Endometrial microvascular endothelial cells (primary cell): ENCODE results near the gene ZNF408. TPM values are rescaled to one million over a fixed set of nuclear protein-coding genes. Genes with fewer than 3 reads are reported as not detected.

ENCODE experiments used
- in situ Hi-C: cut with HindIII; loops from 2 replicates; pipeline ENCODE4 v1.10.0; 2017; ENCODE audit warnings: low sequenced_read_pairs, low pct_unique_long_range_greater_than_20kb; ENCODE audit errors: inconsistent ontology term
- total RNA-seq: library from RNA; depleted of rRNA; stranded (reverse); fragments of >200 nt; gene quantifications from one replicate; pipeline ENCODE4 v1.2.3, GENCODE V29; 2015; ENCODE audit errors: inconsistent ontology term

Gene ZNF408
- total RNA-seq, 1 donor from 2014 or later = 18.0 TPM

DNA sequence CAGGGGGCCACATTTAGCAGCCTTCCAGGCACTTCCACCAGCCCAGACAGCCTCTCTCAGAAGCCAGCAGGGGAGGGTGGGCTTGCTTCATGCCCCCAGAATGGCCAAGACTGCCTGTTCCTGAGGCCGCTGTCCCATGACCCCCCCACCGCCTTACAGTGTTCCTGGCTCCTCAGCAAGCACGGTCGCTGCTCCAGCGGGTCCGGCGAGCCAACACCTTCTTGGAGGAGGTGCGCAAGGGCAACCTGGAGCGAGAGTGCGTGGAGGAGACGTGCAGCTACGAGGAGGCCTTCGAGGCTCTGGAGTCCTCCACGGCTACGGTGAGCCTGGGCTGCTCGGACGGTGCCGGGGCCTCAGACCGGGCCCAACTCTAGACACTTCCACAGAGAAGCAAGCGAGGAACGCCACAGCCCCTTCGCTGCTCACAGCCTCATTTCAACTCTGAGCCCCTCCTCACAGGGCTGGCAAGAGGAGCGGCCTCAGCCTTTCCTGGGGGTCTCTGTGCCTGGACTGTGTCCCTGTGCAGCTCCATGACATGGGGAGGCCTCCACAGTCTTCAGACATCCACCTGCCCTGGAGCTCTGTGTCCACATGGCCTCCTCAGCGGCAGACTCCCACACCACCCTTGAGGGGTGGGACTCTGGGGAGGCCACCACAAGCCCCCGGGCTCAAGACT, 18.9 kb downstream of the ZNF408 start:
- in situ Hi-C loops = no loop called here

DNA sequence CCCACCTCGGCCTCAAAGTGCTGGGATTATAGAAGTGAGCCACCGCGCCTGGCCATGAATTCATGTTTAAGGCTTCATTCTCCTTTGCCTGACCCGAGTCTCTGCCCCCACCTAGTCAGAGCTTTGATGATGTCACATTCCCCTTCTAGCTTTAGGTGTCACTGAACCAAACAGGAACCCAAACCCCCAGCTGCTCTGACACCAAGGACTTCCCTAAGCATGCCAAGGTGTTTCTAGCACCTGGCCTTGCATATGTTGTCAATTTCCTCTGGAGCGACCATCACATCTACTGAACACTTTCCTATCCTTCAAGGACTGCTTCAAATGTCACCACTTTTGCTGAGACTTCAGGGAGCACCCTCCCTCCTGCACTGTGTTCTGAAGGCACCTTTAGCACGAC, 20.5 kb downstream of the ZNF408 start:
- in situ Hi-C loops = no loop called here

DNA sequence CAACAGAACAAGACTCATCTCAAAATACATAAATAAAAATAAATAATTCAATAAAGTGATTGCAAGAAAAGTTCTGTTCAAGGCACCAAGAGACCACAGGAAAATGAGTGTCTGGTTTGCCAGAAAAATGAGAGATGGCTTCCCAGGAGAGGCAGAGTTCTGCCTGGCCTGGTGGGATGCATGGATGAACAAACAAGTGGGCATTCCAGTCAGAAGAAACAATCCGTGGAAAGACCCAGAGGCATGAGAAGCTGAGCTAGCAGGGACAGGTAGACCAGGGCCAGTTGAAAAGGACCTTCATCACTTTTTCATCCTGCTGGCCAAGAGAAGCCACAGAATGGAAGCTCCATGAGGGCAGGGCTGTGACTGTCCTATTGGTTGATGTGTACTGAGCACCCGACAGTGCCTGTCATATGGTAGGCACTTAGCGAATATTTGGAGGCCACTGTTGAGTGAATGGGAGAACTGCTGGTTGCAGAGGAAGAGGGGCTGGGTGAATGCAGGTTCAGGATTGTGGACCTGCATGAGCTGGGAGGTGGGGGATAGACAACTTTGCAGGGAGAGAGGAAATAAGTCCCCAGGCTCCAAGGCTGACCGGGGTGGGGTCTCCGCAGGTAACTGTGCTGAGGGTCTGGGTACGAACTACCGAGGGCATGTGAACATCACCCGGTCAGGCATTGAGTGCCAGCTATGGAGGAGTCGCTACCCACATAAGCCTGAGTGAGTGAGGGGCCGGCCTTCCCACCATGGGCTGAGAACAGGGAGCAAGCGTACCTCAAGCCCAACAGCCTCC, 21.9 kb downstream of the ZNF408 start:
- in situ Hi-C loops = no loop called here

DNA sequence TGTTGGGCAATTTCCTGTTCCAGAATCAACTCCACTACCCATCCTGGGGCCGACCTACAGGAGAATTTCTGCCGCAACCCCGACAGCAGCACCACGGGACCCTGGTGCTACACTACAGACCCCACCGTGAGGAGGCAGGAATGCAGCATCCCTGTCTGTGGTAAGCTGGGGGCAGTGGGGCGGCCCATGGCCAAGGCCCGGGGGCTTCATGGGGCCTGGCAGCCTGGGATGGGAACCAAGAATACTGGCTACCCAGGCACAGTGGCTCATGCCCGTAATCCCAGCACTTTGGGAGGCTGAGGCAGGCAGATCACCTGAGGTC, 22.5 kb downstream of the ZNF408 start:
- in situ Hi-C loops = no loop called here

- in situ Hi-C loops = no loop called here
These were observed 23.3 kb downstream of the ZNF408 start for GRCh38 chr11:46724088-46724487.

- in situ Hi-C loops = no loop called here
These were observed 24.7 kb downstream of the ZNF408 start for GRCh38 chr11:46725338-46726205.

DNA sequence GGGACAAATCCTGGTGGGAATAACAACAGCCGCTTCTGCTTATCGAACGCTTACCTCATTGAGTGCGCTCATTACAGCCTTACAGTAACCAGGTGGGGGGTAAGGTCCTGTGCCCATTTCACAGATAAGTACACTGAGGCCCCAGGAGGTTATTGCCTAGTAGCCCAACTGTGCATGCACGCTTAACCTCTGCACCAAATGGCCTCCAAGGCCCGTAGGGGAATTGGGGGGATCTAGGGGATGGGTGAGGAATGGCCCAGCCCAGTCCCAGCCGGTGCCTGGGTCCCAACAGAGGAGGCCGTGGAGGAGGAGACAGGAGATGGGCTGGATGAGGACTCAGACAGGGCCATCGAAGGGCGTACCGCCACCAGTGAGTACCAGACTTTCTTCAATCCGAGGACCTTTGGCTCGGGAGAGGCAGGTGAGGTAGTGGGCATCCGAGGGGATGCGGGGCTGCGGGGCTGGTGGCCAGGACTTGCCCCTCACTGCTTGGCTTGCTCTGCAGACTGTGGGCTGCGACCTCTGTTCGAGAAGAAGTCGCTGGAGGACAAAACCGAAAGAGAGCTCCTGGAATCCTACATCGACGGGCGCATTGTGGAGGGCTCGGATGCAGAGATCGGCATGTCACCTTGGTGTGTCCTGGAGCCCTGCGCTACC, 25.5 kb downstream of the ZNF408 start:
- in situ Hi-C loops = no loop called here

- in situ Hi-C loops = no loop called here
These were observed 27.3 kb downstream of the ZNF408 start for GRCh38 chr11:46727952-46728658.

GRCh38 chr11:46728659-46729040, 27.8 kb downstream of the ZNF408 start:
- in situ Hi-C loops = no loop called here

GRCh38 chr11:46729110-46730027, 28.5 kb downstream of the ZNF408 start:
- in situ Hi-C loops = no loop called here

DNA sequence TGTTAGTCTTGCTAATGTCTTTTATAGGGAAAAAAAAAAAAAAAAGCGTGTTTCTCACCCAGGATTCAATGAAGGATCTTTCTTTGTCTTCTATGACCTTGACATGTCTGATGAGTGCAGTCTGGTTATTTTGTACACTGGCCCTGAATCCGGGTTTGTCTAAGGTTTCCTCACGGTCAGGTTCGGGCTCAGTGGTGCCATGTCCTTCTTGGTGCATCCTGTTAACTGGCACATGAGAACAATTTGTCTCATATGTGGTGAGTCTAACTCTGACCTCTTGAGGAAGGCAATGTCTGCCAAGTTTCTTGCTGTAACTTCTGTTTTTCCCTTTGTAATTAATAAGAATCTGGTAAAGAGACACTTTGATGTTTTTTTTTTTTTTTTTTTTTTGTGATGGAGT, 30.7 kb downstream of the ZNF408 start:
- in situ Hi-C loops = no loop called here

DNA sequence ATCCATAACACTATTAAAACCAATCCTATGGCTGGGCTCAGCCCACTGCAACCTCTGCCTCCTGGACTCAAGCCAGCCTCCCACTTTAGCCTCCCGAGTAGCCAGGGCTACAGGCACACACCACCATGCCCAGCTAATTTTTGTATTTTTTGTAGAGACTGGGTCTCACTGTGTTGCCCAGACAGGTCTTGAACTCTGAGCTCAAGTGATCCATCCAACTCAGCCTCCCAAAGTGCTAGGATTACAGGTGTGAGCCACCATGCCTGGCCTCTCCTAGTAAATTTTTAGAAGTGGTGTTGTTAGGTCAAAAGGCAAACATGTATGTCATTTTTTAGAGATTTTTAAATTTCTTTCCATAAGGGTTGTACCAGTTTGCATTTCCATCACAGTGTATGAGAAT, 32.4 kb downstream of the ZNF408 start:
- in situ Hi-C loops = no loop called here

DNA sequence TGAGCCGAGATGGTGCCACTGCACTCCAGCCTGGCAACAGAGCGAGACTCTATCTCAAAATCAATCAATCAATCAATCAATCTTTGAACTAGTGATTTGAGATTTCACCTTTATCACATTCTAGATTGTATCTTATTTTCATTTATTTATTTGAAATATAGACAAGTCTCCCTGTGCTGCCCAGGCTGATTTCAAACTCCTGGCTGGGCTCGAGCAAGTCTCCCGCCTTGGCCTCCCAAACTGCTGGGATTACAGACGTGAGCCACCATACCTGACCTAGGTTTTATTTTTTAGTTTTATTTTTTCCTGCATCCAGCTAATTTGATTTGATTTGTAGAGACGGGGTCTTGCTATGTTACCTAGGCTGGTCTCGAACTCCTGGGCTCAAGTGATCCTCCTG, 35.3 kb downstream of the ZNF408 start:
- in situ Hi-C loops = no loop called here

DNA sequence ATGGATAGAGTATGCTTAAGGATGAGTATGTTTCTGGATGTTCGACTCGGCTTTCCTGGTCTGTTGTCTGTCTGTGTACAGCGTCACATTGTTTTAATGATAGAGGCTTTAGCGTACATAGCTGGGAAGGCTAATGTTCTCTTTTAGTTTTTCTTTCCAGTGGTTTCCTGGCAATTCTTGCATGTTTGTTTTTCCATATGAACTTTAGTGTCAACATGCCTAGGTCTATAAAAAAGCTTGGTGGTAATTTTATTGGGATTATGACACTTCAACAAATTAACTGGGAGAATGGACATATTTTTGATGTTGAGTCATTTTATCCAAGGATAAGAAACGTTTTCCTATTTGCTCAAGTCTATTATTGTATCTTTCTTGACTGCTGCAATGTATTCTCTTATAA, 35.8 kb downstream of the ZNF408 start:
- in situ Hi-C loops = no loop called here

GRCh38 chr11:46737699-46738098, 36.9 kb downstream of the ZNF408 start:
- in situ Hi-C loops = no loop called here

GRCh38 chr11:46738887-46739286, 38.1 kb downstream of the ZNF408 start:
- in situ Hi-C loops = no loop called here

DNA sequence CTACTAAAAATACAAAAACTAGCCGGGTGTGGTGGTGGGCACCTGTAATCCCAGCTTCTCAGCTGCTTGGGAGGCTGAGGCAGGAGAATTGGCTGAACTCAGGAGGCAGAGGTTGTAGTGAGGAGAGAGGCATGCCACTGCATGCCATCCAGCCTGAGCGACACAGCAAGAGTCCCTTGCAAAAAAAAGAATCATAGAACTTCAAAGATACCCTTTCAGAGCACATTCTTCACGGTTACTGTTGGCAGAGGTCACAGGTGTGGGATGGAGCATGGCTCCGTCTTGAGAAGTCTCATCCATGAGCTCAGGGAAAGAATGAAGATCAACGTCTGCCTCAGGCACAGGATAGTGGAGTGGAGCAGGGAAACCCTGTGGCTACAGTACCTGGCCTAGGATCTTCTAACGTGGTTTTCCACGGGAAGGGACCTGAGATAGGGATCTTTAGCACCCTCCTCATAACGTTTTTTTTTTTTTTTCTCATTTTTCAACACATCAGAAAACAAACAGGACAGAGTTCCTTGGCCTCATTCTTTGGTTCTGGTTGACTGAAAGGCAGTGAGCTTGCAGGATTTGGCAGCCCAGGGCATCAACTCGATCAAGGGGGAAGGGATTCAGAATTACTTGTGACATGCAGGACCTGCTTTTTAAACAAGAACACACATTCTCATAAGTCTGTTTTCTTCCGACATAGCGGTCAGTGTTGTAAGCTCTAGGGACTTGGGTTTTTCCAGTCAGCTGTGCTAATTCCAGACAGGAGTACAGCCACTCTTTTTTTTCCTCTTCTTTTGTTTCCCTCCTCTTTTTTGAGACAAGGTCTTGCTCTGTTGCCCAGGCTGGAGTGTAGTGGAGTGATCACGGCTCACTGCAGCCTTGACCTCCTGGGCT, 41.0 kb downstream of the ZNF408 start:
- in situ Hi-C loops = no loop called here
